Inflammatory macrophage treated with lipopolysaccharide for 1 hour (primary cell): ENCODE data around the gene MUC12.
"Not testable (repeated sequence)": the region's sequence is repeated elsewhere in the genome, so short reads cannot be mapped to it uniquely, and the experiment has no call there.

Source experiments
- DNase-seq, 2 donors: peaks; one replicate each; pipeline ENCODE4 v3.0.0-alpha.2; 2020 to 2022

The MUC12 gene

GRCh38 chr7:100969066-100969615 lies at the start of gene MUC12:
MUC12 (plus strand) TSS chr7:100969565; CDS start chr7:100969623, 58 bp downstream.
- DNase-seq = no peak

- not testable (repeated sequence) for DNase-seq
Measured at GRCh38 chr7:100919779-100920437, 49.5 kb upstream of the MUC12 start.

- DNase-seq = no peak
Measured at GRCh38 chr7:100921039-100921438, 48.3 kb upstream of the MUC12 start.

- DNase-seq = not testable (repeated sequence)
Measured at GRCh38 chr7:100923616-100924015, 45.7 kb upstream of the MUC12 start.

- no peak for DNase-seq
Measured at GRCh38 chr7:100929808-100930174, 39.6 kb upstream of the MUC12 start.

- DNase-seq = no peak
Measured at GRCh38 chr7:100933734-100934133, 35.6 kb upstream of the MUC12 start.

- not testable (repeated sequence) for DNase-seq
Measured at GRCh38 chr7:100935381-100935780, 34.0 kb upstream of the MUC12 start.

- not testable (repeated sequence) for DNase-seq
Measured at GRCh38 chr7:100936167-100936566, 33.2 kb upstream of the MUC12 start.

- DNase-seq = no peak
Measured at GRCh38 chr7:100942045-100942774, 27.2 kb upstream of the MUC12 start.

GRCh38 chr7:100943693-100944092 lies 25.7 kb upstream of the MUC12 start:
- no peak for DNase-seq

GRCh38 chr7:100944138-100944537 lies 25.2 kb upstream of the MUC12 start:
- no peak for DNase-seq

- DNase-seq = no peak
Measured at GRCh38 chr7:100946111-100946510, 23.3 kb upstream of the MUC12 start.

- no peak for DNase-seq
Measured at GRCh38 chr7:100946766-100947365, 22.5 kb upstream of the MUC12 start.

GRCh38 chr7:100947792-100948191 lies 21.6 kb upstream of the MUC12 start:
- no peak for DNase-seq

- DNase-seq = no peak
Measured at GRCh38 chr7:100949227-100949932, 20.0 kb upstream of the MUC12 start, which contains the start of gene MUC3A. MUC3A (plus strand) TSS chr7:100949534; CDS start chr7:100949625, 91 bp downstream.

GRCh38 chr7:100949933-100950443 lies 19.4 kb upstream of the MUC12 start:
- no peak for DNase-seq

- no peak for DNase-seq
Measured at GRCh38 chr7:100951172-100951571, 18.2 kb upstream of the MUC12 start.

- DNase-seq = no peak
Measured at GRCh38 chr7:100951888-100952560, 17.3 kb upstream of the MUC12 start.

- DNase-seq = no peak
Measured at GRCh38 chr7:100952641-100953040, 16.7 kb upstream of the MUC12 start.

GRCh38 chr7:100957832-100958421 lies 11.4 kb upstream of the MUC12 start:
- no peak for DNase-seq

- no peak for DNase-seq
Measured at GRCh38 chr7:100959894-100960293, 9.5 kb upstream of the MUC12 start.

GRCh38 chr7:100962537-100962936 lies 6.8 kb upstream of the MUC12 start:
- DNase-seq = no peak
